Measurements from ENCODE around the gene ZFP92.

ZFP92 gene

GRCh38 chrX:153457827-153458466 lies 46.7 kb downstream of the ZFP92 start:
- DNase-seq, result no peak

- no peak for DNase-seq
Measured at GRCh38 chrX:153458476-153458875, 47.2 kb downstream of the ZFP92 start.

- DNase-seq, result no peak
Measured at GRCh38 chrX:153459986-153460385, 48.7 kb downstream of the ZFP92 start.

DNA sequence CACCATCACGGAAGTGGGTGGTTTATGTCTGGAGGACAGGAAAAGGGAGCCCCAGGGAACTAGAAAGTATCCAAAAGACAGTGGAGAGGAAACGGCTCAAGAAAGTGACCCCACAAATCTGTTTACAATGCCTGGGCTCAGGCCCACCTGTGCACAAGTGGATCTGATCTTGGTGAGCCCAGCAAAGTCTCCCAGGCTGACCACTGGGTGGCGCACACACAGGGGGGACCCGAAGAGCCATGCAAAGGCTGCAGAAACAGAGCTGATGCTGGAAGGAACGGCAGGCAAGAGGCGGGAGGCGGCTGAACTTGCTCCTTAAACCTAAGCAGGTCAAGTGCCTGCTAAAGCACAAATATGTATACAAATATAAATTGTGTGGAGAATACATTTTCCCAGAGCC lies 49.6 kb downstream of the ZFP92 start:
- peak; percentile 13 to 24 for DNase-seq

Data from SHP77 (cell line).